Astrocyte of the cerebellum (primary cell): Measurements from ENCODE around the gene SUSD6.
"Not testable (repeated sequence)": the region's sequence is repeated elsewhere in the genome, so short reads cannot be mapped to it uniquely, and the experiment has no call there.

Experiments
- DNase-seq: peaks from one replicate; pipeline ENCODE4 v3.0.0-alpha.2; 2011; ENCODE audit warnings: low read depth
- H3K4me3 ChIP-seq: 2 replicates; pipeline ENCODE4 v1.5.1; 2011; ENCODE audit warnings: mild to moderate bottlenecking, low read depth, low read length, moderate library complexity
- in situ Hi-C: cut with HindIII; loops from 2 replicates; pipeline ENCODE4 v1.10.0; 2017; ENCODE audit warnings: low sequenced_read_pairs
- TF ChIP-seq, protein P1 (sequence below): IDR thresholded peaks from 2 replicates; pipeline ENCODE4 v1.5.1; 2012; ENCODE audit warnings: low read length, low read depth, moderate library complexity, mild to moderate bottlenecking; ENCODE audit errors: missing control alignments

Gene SUSD6

DNA sequence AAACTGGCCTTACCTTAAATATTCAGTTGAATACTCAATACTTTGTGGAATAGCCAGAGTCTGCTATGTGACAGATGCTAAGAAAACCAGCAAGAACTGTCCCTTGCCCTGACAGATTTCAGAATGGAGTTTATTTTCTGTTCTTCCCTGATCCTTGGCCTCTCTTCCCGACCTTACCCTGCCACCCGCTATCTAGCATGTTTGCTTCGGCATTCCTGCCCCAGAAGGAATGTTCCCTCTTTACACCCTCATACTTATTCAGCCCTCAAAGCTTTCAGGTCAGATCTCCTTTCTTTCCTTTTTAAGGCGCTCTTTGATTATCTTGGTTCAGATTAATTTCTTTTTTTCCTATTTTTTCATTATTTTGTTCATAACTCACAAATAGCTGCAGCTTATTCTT lies 21.8 kb downstream of the SUSD6 start:
- no peak overlapping the region for H3K4me3 ChIP-seq
- in situ Hi-C loops = loop anchor here (5.0 kb wide), 2 partner anchors 44 to 69 kb away; no protein-coding TSS in a partner anchor
- TF ChIP-seq, protein P1, sequence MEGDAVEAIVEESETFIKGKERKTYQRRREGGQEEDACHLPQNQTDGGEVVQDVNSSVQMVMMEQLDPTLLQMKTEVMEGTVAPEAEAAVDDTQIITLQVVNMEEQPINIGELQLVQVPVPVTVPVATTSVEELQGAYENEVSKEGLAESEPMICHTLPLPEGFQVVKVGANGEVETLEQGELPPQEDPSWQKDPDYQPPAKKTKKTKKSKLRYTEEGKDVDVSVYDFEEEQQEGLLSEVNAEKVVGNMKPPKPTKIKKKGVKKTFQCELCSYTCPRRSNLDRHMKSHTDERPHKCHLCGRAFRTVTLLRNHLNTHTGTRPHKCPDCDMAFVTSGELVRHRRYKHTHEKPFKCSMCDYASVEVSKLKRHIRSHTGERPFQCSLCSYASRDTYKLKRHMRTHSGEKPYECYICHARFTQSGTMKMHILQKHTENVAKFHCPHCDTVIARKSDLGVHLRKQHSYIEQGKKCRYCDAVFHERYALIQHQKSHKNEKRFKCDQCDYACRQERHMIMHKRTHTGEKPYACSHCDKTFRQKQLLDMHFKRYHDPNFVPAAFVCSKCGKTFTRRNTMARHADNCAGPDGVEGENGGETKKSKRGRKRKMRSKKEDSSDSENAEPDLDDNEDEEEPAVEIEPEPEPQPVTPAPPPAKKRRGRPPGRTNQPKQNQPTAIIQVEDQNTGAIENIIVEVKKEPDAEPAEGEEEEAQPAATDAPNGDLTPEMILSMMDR = no peak
- DNase-seq = no peak

DNA sequence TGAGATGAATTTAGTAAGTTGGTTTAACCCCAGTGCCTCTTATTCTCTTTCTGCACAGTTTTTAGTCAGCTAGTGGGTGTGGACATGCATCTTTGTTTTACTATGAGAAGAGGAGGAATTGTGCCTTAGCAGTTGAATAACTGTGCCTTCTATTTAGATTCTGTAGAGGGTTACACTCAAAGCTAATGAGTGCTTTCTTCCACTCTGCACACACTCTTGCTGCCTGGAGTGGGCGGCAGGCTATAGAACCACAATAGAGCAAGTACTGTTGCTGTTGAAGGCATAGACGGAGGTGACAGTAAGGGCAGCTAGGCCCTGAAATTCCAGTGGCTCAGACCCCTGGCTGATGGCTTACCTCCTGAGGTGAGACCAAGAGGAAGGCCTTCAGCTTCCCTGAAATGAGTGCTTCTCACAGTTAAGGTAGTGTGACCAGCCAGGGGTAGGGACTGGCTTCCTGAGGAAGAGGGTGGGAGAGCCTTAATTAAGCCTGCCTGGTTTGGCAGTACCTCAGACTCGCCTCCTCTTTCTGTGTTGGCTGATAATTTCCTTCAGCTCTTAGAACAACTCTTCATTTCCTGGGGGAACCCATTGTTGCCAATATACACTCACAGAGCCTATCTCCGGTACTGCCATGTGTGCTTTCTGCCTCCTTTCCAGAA lies 24.7 kb downstream of the SUSD6 start:
- TF ChIP-seq, protein P1 = no peak
- H3K4me3 ChIP-seq = no peak overlapping the region
- no peak for DNase-seq
- in situ Hi-C loops = no loop called here

- in situ Hi-C loops = no loop called here
- H3K4me3 ChIP-seq = no peak overlapping the region
- DNase-seq = no peak
- TF ChIP-seq, protein P1 = no peak
Measured at GRCh38 chr14:69636718-69637480, 25.5 kb downstream of the SUSD6 start.

- no peak for DNase-seq
- TF ChIP-seq, protein P1 = no peak
- in situ Hi-C loops = no loop called here
- no peak overlapping the region for H3K4me3 ChIP-seq
Measured at GRCh38 chr14:69637503-69638031, 26.2 kb downstream of the SUSD6 start.

GRCh38 chr14:69640931-69641330 lies 29.5 kb downstream of the SUSD6 start:
- no peak for DNase-seq
- H3K4me3 ChIP-seq = no peak overlapping the region
- in situ Hi-C loops = no loop called here
- TF ChIP-seq, protein P1 = no peak

DNA sequence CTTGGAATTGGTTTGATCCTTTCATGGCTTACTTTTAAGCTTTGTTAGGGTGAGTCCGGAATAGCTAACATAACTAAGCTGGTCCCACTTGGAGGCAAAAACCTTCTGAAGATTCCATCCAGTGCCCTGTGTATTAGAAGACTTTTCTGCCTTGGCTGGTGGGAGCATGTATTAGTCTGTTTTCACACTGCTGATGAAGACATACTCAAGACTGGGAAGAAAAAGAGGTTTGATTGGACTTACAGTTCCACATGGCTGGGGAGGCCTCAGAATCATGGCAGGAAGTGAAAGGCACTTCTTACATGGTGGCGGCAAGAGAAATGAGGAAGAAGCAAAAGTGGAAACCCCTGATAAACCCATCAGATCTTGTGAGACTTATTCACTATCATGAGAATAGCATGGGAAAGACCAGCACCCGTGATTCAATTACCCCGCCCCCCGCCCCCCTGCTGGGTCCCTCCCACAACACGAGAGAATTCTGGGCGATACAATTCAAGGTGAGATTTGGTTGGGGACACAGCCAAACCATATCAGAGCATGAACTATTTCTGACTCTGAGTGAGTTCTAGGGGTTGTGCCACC lies 30.9 kb downstream of the SUSD6 start:
- H3K4me3 ChIP-seq, DNase-seq, in situ Hi-C loops: not testable (repeated sequence)
